Fibroblast of lung (primary cell): ENCODE data around the gene TNIK. TPM values are rescaled to one million over a fixed set of nuclear protein-coding genes. Genes with fewer than 3 reads are reported as not detected.

Experiments
- DNase-seq, 2 donors: peaks; one replicate each; pipeline versions ENCODE4 v3.0.0 to v3.0.0-alpha.2; 2010; ENCODE audit warnings: low read depth in 2 of 2
- H2AFZ ChIP-seq: 2 replicates; pipeline ENCODE4 v1.5.1; 2012; ENCODE audit warnings: low read length, control low read depth, inconsistent platforms
- H3K27ac ChIP-seq: 2 replicates; pipeline ENCODE4 v1.5.1; 2011; ENCODE audit warnings: low read length, control low read depth; ENCODE audit not compliant: insufficient read depth
- H3K27me3 ChIP-seq: 2 replicates; pipeline ENCODE4 v1.5.1; 2011; ENCODE audit warnings: mild to moderate bottlenecking, low read length; ENCODE audit not compliant: control insufficient read depth, insufficient read depth
- H3K36me3 ChIP-seq: 2 replicates; pipeline ENCODE4 v1.5.1; 2011; ENCODE audit warnings: low read length; ENCODE audit not compliant: control insufficient read depth, insufficient read depth
- H3K4me1 ChIP-seq: 2 replicates; pipeline ENCODE4 v1.5.1; 2011; ENCODE audit warnings: low read length; ENCODE audit not compliant: control insufficient read depth, insufficient read depth; ENCODE audit errors: extremely low read depth
- H3K4me2 ChIP-seq: 2 replicates; pipeline ENCODE4 v1.5.1; 2011; ENCODE audit warnings: low read length, control low read depth; ENCODE audit not compliant: insufficient read depth; ENCODE audit errors: extremely low read depth
- H3K4me3 ChIP-seq, 4 experiments: fragments of 200-600 bp in 1 of 4; sonication (generic) in 1 of 4; replicated peaks in 1 of 4; 2 replicates each; pipeline ENCODE4 v1.5.1; 2011 to 2016; ENCODE audit warnings: low read length in 4 of 4, low read depth in 3 of 4, mild to moderate bottlenecking in 3 of 4, control low read depth in 2 of 4, inconsistent platforms in 1 of 4, mixed read lengths in 1 of 4; ENCODE audit not compliant: insufficient read depth in 1 of 4; ENCODE audit errors: control extremely low read depth in 1 of 4
- H3K79me2 ChIP-seq: 2 replicates; pipeline ENCODE4 v1.5.1; 2012; ENCODE audit warnings: mild to moderate bottlenecking, low read length, inconsistent platforms; ENCODE audit not compliant: control insufficient read depth, insufficient read depth
- H3K9ac ChIP-seq: 2 replicates; pipeline ENCODE4 v1.5.1; 2011; ENCODE audit warnings: mild to moderate bottlenecking, low read length, control low read depth; ENCODE audit not compliant: insufficient read depth
- H3K9me3 ChIP-seq: 2 replicates; pipeline ENCODE4 v1.5.1; 2012; ENCODE audit warnings: low read depth, low read length; ENCODE audit not compliant: control insufficient read depth, insufficient read depth
- H4K20me1 ChIP-seq: 2 replicates; pipeline ENCODE4 v1.5.1; 2011; ENCODE audit warnings: low read length; ENCODE audit not compliant: control insufficient read depth, insufficient read depth; ENCODE audit errors: extremely low read depth
- CTCF ChIP-seq, 2 donors: IDR thresholded peaks in 1 of 2; conservative IDR thresholded peaks in 1 of 2; 1 replicate in 1 of 2; 2 replicates in 1 of 2; pipeline ENCODE4 v1.5.1; 2011 to 2012; ENCODE audit warnings: low read length in 2 of 2, control low read depth in 1 of 2, inconsistent platforms in 1 of 2, low read depth in 1 of 2, mild to moderate bottlenecking in 1 of 2
- EZH2 ChIP-seq: IDR thresholded peaks from 2 replicates; pipeline ENCODE4 v1.5.1; 2012; ENCODE audit warnings: low read length, control low read depth, mild to moderate bottlenecking; ENCODE audit errors: missing control alignments
- polyA plus RNA-seq, 2 donors: library from polyadenylated mRNA; depleted of rRNA in 1 of 2; stranded (reverse) in 1 of 2; unstranded in 1 of 2; fragments of >200 nt; gene quantifications; 2 replicates each; pipeline ENCODE4 v1.2.1, GENCODE V29; 2011 to 2012; ENCODE audit warnings: missing spikeins in 1 of 2
- total RNA-seq: library from RNA; depleted of rRNA; stranded (reverse); fragments of >200 nt; gene quantifications from 2 replicates; pipeline ENCODE4 v1.2.1, GENCODE V29; 2014

TNIK gene
- total and polyA plus RNA-seq, 2 donors (not counting 1 experiment from before 2014, with no cell fraction given) = 13.8 to 39.3 TPM

- DNase-seq = peak in 1 of 2 donors; percentile 12
- TF ChIP-seq EZH2 (no peak), CTCF (conservative IDR thresholded peaks at IDR 0.05 in 1 of 2, IDR thresholded peaks at IDR 0.05 in 1 of 2; ENCODE audit: low read depth in 1 of 2, low read length in 2 of 2) (no peak)
- Histone ChIP-seq H3K79me2 (no peaks in the 10 kb centered on the region), H3K4me2 (no peak overlapping the region), H3K36me3 (no peaks in the 10 kb centered on the region), H3K4me3 (no peak overlapping the region), H3K9ac (no peak overlapping the region), H3K9me3 (no peaks in the 10 kb centered on the region), H3K4me1 (no peaks in the 10 kb centered on the region), H3K27me3 (no peaks in the 10 kb centered on the region), H2AFZ (no peak overlapping the region), H4K20me1 (no peaks in the 10 kb centered on the region), H3K27ac (no peak overlapping the region)
Observed at GRCh38 chr3:171230865-171231264, 229.3 kb downstream of the TNIK start.

- H2AFZ ChIP-seq = no peak overlapping the region
- no peak overlapping the region for H3K27ac ChIP-seq
- H4K20me1 ChIP-seq = no peaks in the 10 kb centered on the region
- H3K4me1 ChIP-seq = no peaks in the 10 kb centered on the region
- H3K27me3 ChIP-seq = no peaks in the 10 kb centered on the region
- no peaks in the 10 kb centered on the region for H3K79me2 ChIP-seq
- H3K9ac ChIP-seq = no peak overlapping the region
- H3K4me3 ChIP-seq = no peak overlapping the region
- no peaks in the 10 kb centered on the region for H3K9me3 ChIP-seq
- TF ChIP-seq EZH2 = no peak
- TF ChIP-seq CTCF (conservative IDR thresholded peaks at IDR 0.05 in 1 of 2, IDR thresholded peaks at IDR 0.05 in 1 of 2; ENCODE audit: low read depth in 1 of 2, low read length in 2 of 2) = no peak
- peaks cover 2% of the 10 kb centered on the region for H3K36me3 ChIP-seq
- DNase-seq = no peak
- H3K4me2 ChIP-seq = no peak overlapping the region
Observed at GRCh38 chr3:171229173-171229572, 231.0 kb downstream of the TNIK start.

- no peaks in the 10 kb centered on the region for H3K27me3 ChIP-seq
- TF ChIP-seq CTCF (conservative IDR thresholded peaks at IDR 0.05 in 1 of 2, IDR thresholded peaks at IDR 0.05 in 1 of 2; ENCODE audit: low read depth in 1 of 2, low read length in 2 of 2) (no peak), EZH2 (no peak)
- H3K79me2 ChIP-seq = no peaks in the 10 kb centered on the region
- peaks cover 2% of the 10 kb centered on the region for H3K36me3 ChIP-seq
- no peak overlapping the region for H2AFZ ChIP-seq
- H3K4me1 ChIP-seq = no peaks in the 10 kb centered on the region
- no peak overlapping the region for H3K27ac ChIP-seq
- no peaks in the 10 kb centered on the region for H4K20me1 ChIP-seq
- peak in 1 of 2 donors; percentile 21 for DNase-seq
- H3K4me2 ChIP-seq = no peak overlapping the region
- no peak overlapping the region for H3K9ac ChIP-seq
- H3K4me3 ChIP-seq = no peak overlapping the region
- no peaks in the 10 kb centered on the region for H3K9me3 ChIP-seq
Observed at GRCh38 chr3:171228240-171228639, 232.0 kb downstream of the TNIK start.
